AG04450 (cell line): ENCODE measurements around the gene AP3D1. TPM values are rescaled to one million over a fixed set of nuclear protein-coding genes. Genes with fewer than 3 reads are reported as not detected.
A peak's percentile ranks its signal among the peaks of the same experiment; 100 is the strongest.

Experiments used
- CTCF ChIA-PET: fragments of 300-600, 350-600 bp; formaldehyde crosslinking; extraction: SDS; loops from one replicate; lab custom pipeline; 2022; ENCODE audit warnings: antibody characterized with exemption, inconsistent platforms; lab: Charles Lee
- POLR2A ChIA-PET: fragments of 350-600 bp; formaldehyde crosslinking; extraction: SDS; loops from one replicate; lab custom pipeline; 2021; ENCODE audit warnings: antibody characterized with exemption, inconsistent platforms; lab: Yijun Ruan, JAX
- DNase-seq: peaks from one replicate; pipeline ENCODE4 v3.0.0-alpha.2; 2011; ENCODE audit warnings: low read depth, low spot score
- H3K27ac ChIP-seq: one replicate; pipeline ENCODE4 v1.5.1; 2012; ENCODE audit warnings: low read depth, low read length, control low read depth
- H3K27me3 ChIP-seq: one replicate; pipeline ENCODE4 v1.6.0; 2012; ENCODE audit warnings: low read length; ENCODE audit not compliant: control insufficient read depth, insufficient read depth
- H3K4me3 ChIP-seq: 2 replicates; pipeline ENCODE4 v1.5.1; 2011; ENCODE audit warnings: mild to moderate bottlenecking, low read depth, low read length, control low read depth
- H3K9me3 ChIP-seq: 2 replicates; pipeline ENCODE4 v1.5.1; 2012; ENCODE audit warnings: low read length; ENCODE audit not compliant: control insufficient read depth, insufficient read depth
- CTCF ChIP-seq: IDR thresholded peaks from 2 replicates; pipeline ENCODE4 v1.5.1; 2011; ENCODE audit warnings: low read depth, low read length, control low read depth, inconsistent platforms
- polyA plus RNA-seq: library from polyadenylated mRNA; depleted of rRNA; stranded (reverse); fragments of >200 nt; gene quantifications from 2 replicates; pipeline ENCODE4 v1.2.3, GENCODE V29; 2011

AP3D1 gene
- polyA plus RNA-seq, 1 experiment = 68.2 TPM

DNA sequence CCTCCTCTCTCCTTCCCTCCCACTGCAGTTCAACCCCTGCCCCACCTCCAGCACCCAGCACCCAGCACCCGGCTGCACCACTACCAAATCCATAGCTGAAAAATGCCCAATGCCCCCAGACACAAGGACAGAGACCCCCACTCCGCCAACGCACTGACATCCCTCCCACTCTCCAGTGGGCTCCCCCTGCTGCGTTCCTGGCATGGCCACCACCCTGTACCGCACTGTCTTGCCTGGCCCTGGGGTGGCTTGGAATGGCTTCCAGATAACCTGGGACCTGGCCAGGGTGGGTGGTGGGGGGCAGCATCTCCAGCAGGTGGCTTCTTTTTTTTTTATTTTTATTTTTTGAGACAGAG lies 94.6 kb downstream of the AP3D1 start:
- Histone ChIP-seq H3K27me3 (no peaks in the 10 kb centered on the region), H3K9me3 (peaks cover 4% of the 10 kb centered on the region; the same call in 1 of the 2 replicates), H3K4me3 (no peak overlapping the region), H3K27ac (peak overlapping the region; percentile 21)
- DNase-seq = no peak
- ChIA-PET CTCF (no interaction called here), POLR2A (interaction anchor here (0.6 to 0.7 kb wide), 2 partner anchors 15 to 39 kb away, joined by 3 to 5 read pairs; no protein-coding TSS in a partner anchor)
- no peak for TF ChIP-seq CTCF

- H3K4me3 ChIP-seq = peak overlapping the region; percentile 31
- POLR2A ChIA-PET = interaction anchor here (0.6 to 0.7 kb wide), 2 partner anchors 14 to 39 kb away, joined by 3 to 5 read pairs; no protein-coding TSS in a partner anchor
- no peak for DNase-seq
These were observed 95.2 kb downstream of the AP3D1 start for GRCh38 chr19:2055931-2056836.

DNA sequence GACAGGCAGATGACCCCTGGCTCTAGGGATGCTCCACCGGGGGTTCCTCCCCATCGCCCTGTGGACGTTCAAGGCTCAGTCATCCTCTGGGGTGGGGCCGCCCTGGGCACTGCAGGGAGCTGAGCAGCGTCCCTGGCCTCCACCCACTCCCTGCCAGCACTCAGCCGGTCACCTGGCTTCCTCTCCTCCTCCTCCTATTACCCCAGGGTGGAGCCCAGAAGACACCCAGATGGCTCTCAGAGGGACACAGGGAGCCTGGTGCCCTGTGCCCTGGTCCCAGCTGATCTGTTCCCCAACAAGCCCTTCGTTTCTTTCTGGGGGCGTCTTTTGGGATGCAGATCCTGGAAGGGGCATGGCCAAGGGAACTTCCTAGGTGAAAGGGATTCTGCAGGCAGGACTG lies 96.6 kb downstream of the AP3D1 start:
- Histone ChIP-seq H3K27ac (no peak overlapping the region), H3K27me3 (no peaks in the 10 kb centered on the region), H3K4me3 (no peak overlapping the region), H3K9me3 (peaks cover 2% of the 10 kb centered on the region; the same call in 1 of the 2 replicates)
- POLR2A ChIA-PET = interaction anchor here (0.6 to 0.7 kb wide), 2 partner anchors 71 to 421 kb away, joined by 3 to 6 read pairs; partner anchors contain the start of gene GADD45B
- CTCF ChIA-PET = interaction anchor here (0.6 to 1.1 kb wide), 2 partner anchors 261 to 1055 kb away, joined by 4 to 6 read pairs; no protein-coding TSS in a partner anchor
- no peak for DNase-seq
- TF ChIP-seq CTCF = no peak

More at GRCh38 chr19:2055931-2056836, 95.2 kb downstream of the AP3D1 start:
- Histone ChIP-seq H3K9me3 (peaks cover 4% of the 10 kb centered on the region; the same call in 1 of the 2 replicates), H3K27ac (peak overlapping the region; percentile 81), H3K27me3 (no peaks in the 10 kb centered on the region)
- CTCF ChIA-PET = no interaction called here
- TF ChIP-seq CTCF = no peak

GRCh38 chr19:2053601-2054389 lies 97.6 kb downstream of the AP3D1 start:
- no peak for TF ChIP-seq CTCF
- CTCF ChIA-PET = interaction anchor here (0.5 to 1.4 kb wide), 2 partner anchors 16 to 338 kb away, joined by 3 to 5 read pairs; no protein-coding TSS in a partner anchor
- Histone ChIP-seq H3K4me3 (no peak overlapping the region), H3K27me3 (no peaks in the 10 kb centered on the region), H3K27ac (no peak overlapping the region), H3K9me3 (no peaks in the 10 kb centered on the region; the same call in 1 of the 2 replicates)
- DNase-seq = no peak
- POLR2A ChIA-PET = no interaction called here
